Measurements from ENCODE around the gene CNST.
"Not testable (repeated sequence)": the region's sequence is repeated elsewhere in the genome, so short reads cannot be mapped to it uniquely, and the experiment has no call there.

Gene CNST

DNA sequence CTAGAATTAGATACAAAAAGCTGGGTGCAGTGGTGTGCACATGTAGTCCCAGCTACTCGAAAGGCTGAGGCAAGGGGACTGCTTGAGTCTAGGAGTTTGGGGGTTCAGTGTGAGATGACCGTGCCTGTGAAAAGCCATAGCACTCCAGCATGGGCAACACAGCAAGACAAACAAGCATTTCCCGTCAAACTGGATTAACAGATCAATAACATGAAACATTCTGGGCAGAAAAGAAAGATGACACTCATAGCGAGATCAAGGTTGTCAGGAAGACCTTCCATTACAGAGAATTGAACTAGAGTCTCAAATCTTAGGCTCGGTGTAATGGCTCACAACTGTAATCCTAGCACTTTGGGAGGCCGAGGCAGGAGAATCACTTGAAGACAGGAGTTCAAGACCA, 14.1 kb upstream of the CNST start:
- Histone ChIP-seq H3K36me3 (ENCODE audit: control insufficient read depth in 1 of 2, insufficient read depth in 2 of 2, low read length in 2 of 2) (peaks cover 0 to 68% of the 10 kb centered on the region in 2 donors), H3K27ac (ENCODE audit: low read depth, low read length) (no peak overlapping the region), H3K27me3 (ENCODE audit: control insufficient read depth in 1 of 2, insufficient read depth in 2 of 2, low read length in 2 of 2) (no peaks in the 10 kb centered on the region)

DNA sequence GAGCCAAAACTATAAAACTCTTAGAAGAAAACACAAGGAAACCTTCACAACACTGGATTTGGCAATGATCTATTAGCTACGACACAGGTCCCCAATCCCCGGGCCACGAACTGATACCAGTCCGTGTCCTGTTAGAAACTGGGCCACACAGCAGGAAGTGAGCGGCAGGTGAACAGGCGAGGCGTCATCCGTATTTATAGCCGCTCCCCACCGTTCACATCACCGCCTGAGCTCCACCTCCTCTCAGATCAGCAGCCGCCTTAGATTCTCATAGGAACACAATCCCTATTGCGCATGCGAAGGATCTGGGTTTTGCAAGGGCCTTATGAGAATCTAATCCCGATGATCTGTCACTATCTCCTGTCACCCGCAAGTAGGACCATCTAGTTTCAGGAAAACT, 12.1 kb upstream of the CNST start:
- H3K9ac ChIP-seq (ENCODE audit: low read depth in 1 of 2, low read length in 2 of 2): no peak overlapping the region
- H3K27ac ChIP-seq (ENCODE audit: low read depth, low read length): no peak overlapping the region
- H3K4me3 ChIP-seq (ENCODE audit: low read depth in 1 of 2, low read length in 2 of 2): no peak overlapping the region
- H3K4me1 ChIP-seq (ENCODE audit: control insufficient read depth in 1 of 2, insufficient read depth in 2 of 2, low read length in 2 of 2): no peaks in the 10 kb centered on the region
- H3K36me3 ChIP-seq (ENCODE audit: control insufficient read depth in 1 of 2, insufficient read depth in 2 of 2, low read length in 2 of 2): peaks cover 0 to 64% of the 10 kb centered on the region in 2 donors
- no peaks in the 10 kb centered on the region for H3K9me3 ChIP-seq (ENCODE audit: control insufficient read depth in 1 of 2, low read length in 2 of 2)
- no peaks in the 10 kb centered on the region for H3K27me3 ChIP-seq (ENCODE audit: control insufficient read depth in 1 of 2, insufficient read depth in 2 of 2, low read length in 2 of 2)

More for the DNA sequence above, 14.1 kb upstream of the CNST start:
- Histone ChIP-seq H3K9me3 (ENCODE audit: control insufficient read depth in 1 of 2, low read length in 2 of 2) (no peaks in the 10 kb centered on the region), H3K4me3 (ENCODE audit: low read depth in 1 of 2, low read length in 2 of 2) (no peak overlapping the region), H3K4me1 (ENCODE audit: control insufficient read depth in 1 of 2, insufficient read depth in 2 of 2, low read length in 2 of 2) (no peaks in the 10 kb centered on the region), H3K9ac (ENCODE audit: low read depth in 1 of 2, low read length in 2 of 2) (no peak overlapping the region)

DNA sequence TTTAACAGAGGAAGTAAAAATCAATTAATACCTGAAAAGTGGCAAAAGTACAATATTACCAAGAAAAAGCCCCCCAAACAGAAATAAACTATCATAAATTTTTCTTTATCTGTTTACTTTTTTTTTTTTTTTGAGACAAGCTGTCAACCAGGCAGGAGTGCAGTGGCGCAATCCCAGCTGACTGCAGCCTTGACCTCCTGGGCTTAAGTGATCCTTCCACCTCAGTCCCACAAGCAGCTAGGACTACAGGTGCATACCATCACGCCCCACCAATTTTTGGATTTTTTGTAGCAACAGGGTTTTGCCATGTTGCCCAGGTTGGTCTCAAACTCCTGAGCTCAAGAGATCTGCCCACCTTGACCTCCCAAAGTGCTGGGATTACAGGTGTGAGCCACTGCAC, 8.2 kb upstream of the CNST start:
- Histone ChIP-seq H3K27ac (ENCODE audit: low read depth, low read length) (no peak overlapping the region), H3K4me3 (ENCODE audit: low read depth in 1 of 2, low read length in 2 of 2) (no peak overlapping the region), H3K27me3 (ENCODE audit: control insufficient read depth in 1 of 2, insufficient read depth in 2 of 2, low read length in 2 of 2) (no peaks in the 10 kb centered on the region), H3K36me3 (ENCODE audit: control insufficient read depth in 1 of 2, insufficient read depth in 2 of 2, low read length in 2 of 2) (peaks cover 5 to 45% of the 10 kb centered on the region in 2 donors), H3K9ac (ENCODE audit: low read depth in 1 of 2, low read length in 2 of 2) (no peak overlapping the region), H3K9me3 (ENCODE audit: control insufficient read depth in 1 of 2, low read length in 2 of 2) (no peaks in the 10 kb centered on the region), H3K4me1 (ENCODE audit: control insufficient read depth in 1 of 2, insufficient read depth in 2 of 2, low read length in 2 of 2) (no peaks in the 10 kb centered on the region)

DNA sequence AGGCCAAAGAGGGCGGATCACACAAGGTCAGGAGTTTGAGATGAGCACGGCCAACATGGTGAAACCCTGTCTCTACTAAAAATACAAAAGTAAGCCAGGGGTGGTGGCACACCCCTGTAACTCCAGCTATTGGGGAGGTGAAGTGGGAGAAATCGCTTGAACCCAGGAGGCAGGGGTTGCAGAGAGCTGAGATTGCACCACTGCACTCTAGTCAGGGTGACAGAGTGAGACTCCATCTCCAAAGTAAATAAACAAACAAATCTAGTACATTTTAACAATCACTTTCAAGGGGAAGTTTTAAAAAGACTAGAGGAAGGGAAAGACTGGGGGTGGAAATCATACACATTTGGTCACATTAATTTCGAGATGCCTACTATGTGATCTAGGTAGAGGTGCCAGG, 6.9 kb upstream of the CNST start:
- Histone ChIP-seq H3K27me3 (ENCODE audit: control insufficient read depth in 1 of 2, insufficient read depth in 2 of 2, low read length in 2 of 2) (no peaks in the 10 kb centered on the region), H3K4me3 (ENCODE audit: low read depth in 1 of 2, low read length in 2 of 2) (no peak overlapping the region), H3K27ac (ENCODE audit: low read depth, low read length) (no peak overlapping the region), H3K9me3 (ENCODE audit: control insufficient read depth in 1 of 2, low read length in 2 of 2) (no peaks in the 10 kb centered on the region), H3K36me3 (ENCODE audit: control insufficient read depth in 1 of 2, insufficient read depth in 2 of 2, low read length in 2 of 2) (peaks cover 8 to 40% of the 10 kb centered on the region in 2 donors), H3K9ac (ENCODE audit: low read depth in 1 of 2, low read length in 2 of 2) (no peak overlapping the region), H3K4me1 (ENCODE audit: control insufficient read depth in 1 of 2, insufficient read depth in 2 of 2, low read length in 2 of 2) (peaks cover 2 to 6% of the 10 kb centered on the region in 2 donors)

DNA sequence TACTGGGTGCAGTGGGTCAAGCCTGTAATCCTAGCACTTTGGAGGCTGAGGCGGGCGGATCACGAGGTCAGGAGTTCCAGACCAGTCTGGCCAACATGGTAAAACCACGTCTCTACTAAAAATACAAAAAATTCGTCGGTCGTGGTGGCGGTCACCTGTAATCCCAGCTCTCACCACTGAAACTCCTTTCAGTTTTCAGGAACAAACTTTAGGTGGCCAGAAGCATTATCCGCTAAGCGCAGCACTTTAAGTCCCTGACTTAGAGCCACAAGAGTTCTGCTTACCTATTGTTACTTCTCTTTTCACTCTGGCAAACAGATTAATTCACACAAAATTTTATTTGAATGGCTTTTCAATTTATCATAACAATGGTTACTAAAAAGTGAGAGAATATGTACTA, 5.4 kb upstream of the CNST start:
- not testable (repeated sequence) for H3K9ac ChIP-seq (ENCODE audit: low read depth in 1 of 2, low read length in 2 of 2); H3K27ac ChIP-seq (ENCODE audit: low read depth, low read length); H3K4me3 ChIP-seq (ENCODE audit: low read depth in 1 of 2, low read length in 2 of 2); H3K27me3 ChIP-seq (ENCODE audit: control insufficient read depth in 1 of 2, insufficient read depth in 2 of 2, low read length in 2 of 2); H3K9me3 ChIP-seq (ENCODE audit: control insufficient read depth in 1 of 2, low read length in 2 of 2)
- H3K4me1 ChIP-seq (ENCODE audit: control insufficient read depth in 1 of 2, insufficient read depth in 2 of 2, low read length in 2 of 2): peaks cover 10 to 14% of the 10 kb centered on the region in 2 donors
- peaks cover 8 to 31% of the 10 kb centered on the region in 2 donors for H3K36me3 ChIP-seq (ENCODE audit: control insufficient read depth in 1 of 2, insufficient read depth in 2 of 2, low read length in 2 of 2)

DNA sequence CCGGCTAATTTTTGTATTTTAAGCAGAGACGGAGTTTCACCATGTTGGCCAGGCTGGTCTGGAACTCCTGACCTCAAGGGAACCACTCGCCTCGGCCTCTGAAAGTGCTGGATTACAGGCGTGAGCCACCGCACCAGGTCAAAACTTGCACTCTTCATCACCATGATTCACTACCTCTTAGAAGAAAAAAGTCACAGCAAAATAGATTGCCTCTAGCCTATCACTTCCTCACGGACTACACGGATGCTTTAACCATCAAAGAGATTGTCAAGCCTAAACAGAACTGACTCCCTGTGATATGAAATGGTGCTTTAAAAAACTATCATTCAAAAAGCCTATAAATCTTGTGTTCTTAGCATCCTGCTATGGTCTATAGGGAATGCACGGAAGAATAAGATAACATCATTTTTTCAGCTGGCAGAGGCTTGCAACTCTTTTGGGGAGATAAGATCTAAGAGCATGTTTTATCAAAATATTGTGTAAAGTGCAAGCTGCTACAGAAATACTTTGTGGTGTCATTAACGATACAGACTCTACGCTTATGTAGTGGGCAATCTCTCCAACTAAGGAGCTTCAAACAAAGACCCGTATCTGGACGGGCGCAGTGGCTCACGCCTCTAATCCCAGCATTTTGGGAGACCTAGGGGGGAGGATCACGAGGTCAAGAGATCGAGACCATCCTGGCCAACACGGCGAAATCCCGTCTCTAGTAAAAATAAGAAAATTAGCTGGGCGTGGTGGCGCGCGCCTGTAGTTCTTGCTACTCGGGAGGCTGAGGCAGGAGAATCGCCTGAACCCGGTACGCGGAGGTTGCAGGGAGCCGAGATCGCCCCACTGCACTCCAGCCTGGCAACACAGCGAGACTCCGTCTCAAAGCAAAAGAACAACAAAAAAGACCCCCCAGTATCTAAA, 1.2 kb upstream of the CNST start:
- Histone ChIP-seq H3K4me1 (ENCODE audit: control insufficient read depth in 1 of 2, insufficient read depth in 2 of 2, low read length in 2 of 2) (peaks cover 30 to 34% of the 10 kb centered on the region in 2 donors), H3K9ac (ENCODE audit: low read depth in 1 of 2, low read length in 2 of 2) (peak overlapping the region; percentile 90 to 99), H3K36me3 (ENCODE audit: control insufficient read depth in 1 of 2, insufficient read depth in 2 of 2, low read length in 2 of 2) (peaks cover 4% of the 10 kb centered on the region in 2 donors), H3K27ac (ENCODE audit: low read depth, low read length) (no peak overlapping the region), H3K4me3 (ENCODE audit: low read depth in 1 of 2, low read length in 2 of 2) (peak overlapping the region; percentile 92 to 99), H3K27me3 (ENCODE audit: control insufficient read depth in 1 of 2, insufficient read depth in 2 of 2, low read length in 2 of 2) (no peaks in the 10 kb centered on the region), H3K9me3 (ENCODE audit: control insufficient read depth in 1 of 2, low read length in 2 of 2) (no peaks in the 10 kb centered on the region)

DNA sequence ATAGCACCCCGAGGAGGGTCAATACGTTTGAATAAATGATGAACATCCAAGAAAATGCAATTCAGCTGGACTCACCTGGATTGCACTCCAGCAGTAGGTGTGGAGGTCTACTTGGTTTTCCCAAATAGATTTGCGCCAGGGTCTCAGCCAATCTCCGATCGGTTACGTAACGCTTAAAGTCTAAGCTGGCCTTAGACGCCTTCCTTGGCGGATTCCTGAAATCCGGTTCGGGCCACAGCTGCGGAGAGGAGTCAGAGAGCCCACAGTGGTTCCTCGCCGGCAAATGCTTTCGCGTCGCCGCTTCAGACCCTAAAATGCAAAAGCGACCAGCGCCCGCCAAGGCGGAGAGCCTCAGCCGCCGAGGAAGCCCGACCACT, 517 bp upstream of the CNST start:
- Histone ChIP-seq H3K4me3 (ENCODE audit: low read depth in 1 of 2, low read length in 2 of 2) (peak overlapping the region; percentile 92 to 99), H3K9ac (ENCODE audit: low read depth in 1 of 2, low read length in 2 of 2) (peak overlapping the region; percentile 90 to 99), H3K9me3 (ENCODE audit: control insufficient read depth in 1 of 2, low read length in 2 of 2) (no peaks in the 10 kb centered on the region), H3K27me3 (ENCODE audit: control insufficient read depth in 1 of 2, insufficient read depth in 2 of 2, low read length in 2 of 2) (no peaks in the 10 kb centered on the region), H3K36me3 (ENCODE audit: control insufficient read depth in 1 of 2, insufficient read depth in 2 of 2, low read length in 2 of 2) (peaks cover 0 to 4% of the 10 kb centered on the region in 2 donors), H3K4me1 (ENCODE audit: control insufficient read depth in 1 of 2, insufficient read depth in 2 of 2, low read length in 2 of 2) (peaks cover 35 to 36% of the 10 kb centered on the region in 2 donors), H3K27ac (ENCODE audit: low read depth, low read length) (peak overlapping the region; percentile 61)

DNA sequence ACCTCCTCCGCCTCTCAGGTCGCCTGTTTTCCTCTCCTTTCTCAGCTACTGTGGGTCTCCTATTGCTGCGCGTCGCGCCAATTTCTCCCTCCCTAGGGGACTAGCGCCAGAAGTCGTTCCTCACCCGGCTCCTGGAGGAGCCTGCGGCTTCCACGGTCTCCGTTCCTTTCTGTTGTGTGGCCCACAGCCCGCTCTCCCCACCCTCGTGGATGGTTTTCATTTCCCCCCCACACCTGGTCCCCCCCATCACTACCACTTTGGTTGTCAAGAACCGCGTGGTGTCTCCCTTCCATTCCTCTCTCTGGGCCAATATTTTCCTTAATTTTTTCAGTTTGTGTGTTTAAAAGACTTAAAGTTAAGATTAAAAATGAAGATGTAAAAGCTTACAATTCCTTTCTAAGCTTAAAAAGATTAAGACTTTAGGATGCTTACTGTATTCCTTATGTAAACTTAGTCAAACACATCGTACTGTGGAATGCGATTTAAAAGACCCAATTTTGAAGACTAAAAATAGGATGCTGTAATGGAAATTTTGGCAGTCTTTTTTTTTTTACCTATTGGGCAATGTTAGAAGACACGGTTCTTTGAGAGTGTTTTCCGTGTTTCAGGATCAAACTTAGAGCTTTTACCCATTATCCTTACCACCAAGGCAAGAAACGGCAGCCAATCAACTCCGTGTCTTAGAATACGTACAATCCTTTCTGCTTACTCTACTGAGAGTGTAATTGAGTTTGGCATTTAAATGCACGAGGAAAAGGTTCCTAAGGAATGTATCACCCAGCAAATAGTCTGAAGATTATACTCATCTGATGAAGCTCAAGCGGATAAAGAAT, 773 bp downstream of the CNST start:
- peaks cover 0 to 4% of the 10 kb centered on the region in 2 donors for H3K36me3 ChIP-seq (ENCODE audit: control insufficient read depth in 1 of 2, insufficient read depth in 2 of 2, low read length in 2 of 2)
- no peaks in the 10 kb centered on the region for H3K9me3 ChIP-seq (ENCODE audit: control insufficient read depth in 1 of 2, low read length in 2 of 2)
- H3K4me1 ChIP-seq (ENCODE audit: control insufficient read depth in 1 of 2, insufficient read depth in 2 of 2, low read length in 2 of 2): peaks cover 35 to 36% of the 10 kb centered on the region in 2 donors
- H3K4me3 ChIP-seq (ENCODE audit: low read depth in 1 of 2, low read length in 2 of 2): peak overlapping the region; percentile 92 to 99
- no peaks in the 10 kb centered on the region for H3K27me3 ChIP-seq (ENCODE audit: control insufficient read depth in 1 of 2, insufficient read depth in 2 of 2, low read length in 2 of 2)
- H3K27ac ChIP-seq (ENCODE audit: low read depth, low read length): peak overlapping the region; percentile 91
- H3K9ac ChIP-seq (ENCODE audit: low read depth in 1 of 2, low read length in 2 of 2): peak overlapping the region; percentile 90 to 99

DNA sequence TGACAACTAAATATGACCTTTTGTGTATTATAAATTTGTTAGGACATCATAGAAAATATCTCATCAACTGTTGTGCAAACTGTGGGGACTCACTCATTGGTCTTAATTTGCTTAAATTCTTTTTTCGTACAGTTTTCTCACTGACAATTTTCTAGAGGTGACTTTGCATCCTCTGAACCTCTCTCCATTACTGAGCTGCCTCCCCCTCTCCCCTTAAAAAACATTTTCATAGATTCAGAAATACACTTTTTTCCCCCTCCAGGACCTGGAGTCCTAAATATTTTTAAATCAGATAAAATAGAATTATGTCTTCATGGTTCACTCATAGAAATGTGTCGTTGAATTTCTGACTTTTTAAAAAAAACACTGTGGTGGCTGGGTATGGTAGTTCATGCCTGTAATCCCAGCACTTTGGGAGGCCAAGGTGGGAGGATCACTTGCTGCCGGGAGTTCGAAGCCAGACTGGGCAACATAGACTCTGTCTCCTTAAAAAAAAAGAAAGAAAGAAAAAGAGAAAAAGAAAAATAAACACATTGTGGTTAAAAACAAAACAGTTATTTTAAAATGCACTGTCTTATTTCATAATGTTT, 1.5 kb downstream of the CNST start:
- H3K36me3 ChIP-seq (ENCODE audit: control insufficient read depth in 1 of 2, insufficient read depth in 2 of 2, low read length in 2 of 2): peaks cover 0 to 4% of the 10 kb centered on the region in 2 donors
- H3K27ac ChIP-seq (ENCODE audit: low read depth, low read length): no peak overlapping the region
- peaks cover 35 to 36% of the 10 kb centered on the region in 2 donors for H3K4me1 ChIP-seq (ENCODE audit: control insufficient read depth in 1 of 2, insufficient read depth in 2 of 2, low read length in 2 of 2)
- H3K27me3 ChIP-seq (ENCODE audit: control insufficient read depth in 1 of 2, insufficient read depth in 2 of 2, low read length in 2 of 2): no peaks in the 10 kb centered on the region
- H3K4me3 ChIP-seq (ENCODE audit: low read depth in 1 of 2, low read length in 2 of 2): peak overlapping the region; percentile 92 to 99
- H3K9ac ChIP-seq (ENCODE audit: low read depth in 1 of 2, low read length in 2 of 2): peak overlapping the region; percentile 56 to 90
- H3K9me3 ChIP-seq (ENCODE audit: control insufficient read depth in 1 of 2, low read length in 2 of 2): no peaks in the 10 kb centered on the region

Data from duodenal mucosa (tissue), 2 donors.